Measurements from ENCODE around the gene MAP3K12. TPM values are rescaled to one million over a fixed set of nuclear protein-coding genes. Genes with fewer than 3 reads are reported as not detected.

The MAP3K12 gene
- total and polyA plus RNA-seq, 2 of the 8 experiments (the other 6 are each of a cell fraction or from before 2014, with no cell fraction given) = 23.4 to 42.7 TPM

DNA sequence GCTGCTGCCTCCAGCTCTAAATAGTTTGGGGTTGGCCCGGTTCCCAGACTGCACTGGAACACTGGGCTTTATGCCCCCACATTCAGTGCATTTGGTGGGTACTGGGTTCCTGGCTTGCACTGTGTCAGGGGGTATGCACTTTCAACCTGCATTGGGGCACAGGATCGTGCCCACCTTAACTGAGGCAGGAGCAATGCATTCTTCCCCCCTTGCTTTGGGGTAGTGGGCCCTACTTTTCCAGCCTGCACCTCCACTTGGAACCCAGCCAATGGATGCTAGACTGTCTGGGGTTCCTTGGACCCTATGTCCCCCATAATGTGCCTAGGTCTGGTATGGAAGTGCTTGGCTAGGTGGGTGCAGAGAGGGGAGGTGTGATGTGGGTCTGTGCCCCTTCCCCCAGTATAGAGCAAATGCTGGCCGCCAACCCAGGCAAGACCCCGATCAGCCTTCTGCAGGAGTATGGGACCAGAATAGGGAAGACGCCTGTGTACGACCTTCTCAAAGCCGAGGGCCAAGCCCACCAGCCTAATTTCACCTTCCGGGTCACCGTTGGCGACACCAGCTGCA, 2.4 kb upstream of the MAP3K12 start:
- peak overlapping the region; percentile 49 for H3K18ac ChIP-seq (ENCODE audit: extremely low read depth, low read length)
- H3K79me2 ChIP-seq (ENCODE audit: control insufficient read depth in 1 of 2, insufficient read depth in 2 of 2, low read length in 2 of 2) = peaks cover 0 to 29% of the 10 kb centered on the region in 2 experiments; a peak in 2 of 4 replicates
- H2AFZ ChIP-seq (ENCODE audit: low read length) = peak overlapping the region; percentile 71; the same call in 1 of the 2 replicates
- 0 out of 2 replicates have a peak overlapping the region, but pooled peaks have one; percentile 5 for H2BK12ac ChIP-seq (ENCODE audit: low read depth, low read length)
- H3K79me1 ChIP-seq (ENCODE audit: low read depth, low read length) = peaks cover 13% of the 10 kb centered on the region
- H4K8ac ChIP-seq (ENCODE audit: extremely low read depth, insufficient read depth, low read length) = peak overlapping the region; percentile 99
- H3K4me1 ChIP-seq (replicated peaks in 1 of 4; ENCODE audit: control insufficient read depth in 3 of 4, insufficient read depth in 4 of 4, low read length in 3 of 4) = peaks cover 8 to 35% (median 20%) of the 10 kb centered on the region in 4 experiments
- 78% methylated on average over 7 of the region's 10 CpGs; no CpG with 5 or more reads in 1 of the 2 experiments for WGBS, 2 experiments (ENCODE audit: extremely low coverage in 1 of 2, insufficient coverage in 1 of 2, insufficient read length in 1 of 2, insufficient replicate concordance in 2 of 2, low coverage in 1 of 2, low lambda C conversion rate in 2 of 2, missing lambda C conversion rate in 1 of 2)
- peaks cover 8 to 20% (median 14%) of the 10 kb centered on the region in 4 experiments; a peak in 7 of 8 replicates for H3K36me3 ChIP-seq (ENCODE audit: control insufficient read depth in 2 of 4, insufficient read depth in 4 of 4, low read length in 3 of 4)
- ChIA-PET CTCF (ENCODE audit: partially characterized antibody) (interaction anchor here (0.6 to 5.5 kb wide), 9 partner anchors 8 to 180 kb away, joined by 3 to 41 read pairs (median 5); partner anchors contain the start of gene AAAS), POLR2A (ENCODE audit: partially characterized antibody) (interaction anchor here (0.5 to 67.0 kb wide), 33 partner anchors 10 to 309 kb away, joined by 3 to 3397 read pairs (median 4); partner anchors contain the start of genes AAAS, AMHR2, ATF7 and ATP5MC2)
- peak overlapping the region in 3 of 4 experiments; percentile 20 to 91 (median 64); a peak in 4 of 7 replicates for H3K9ac ChIP-seq (replicated peaks in 1 of 4; ENCODE audit: extremely low read depth in 1 of 4, low read depth in 3 of 4, low read length in 3 of 4)
- TF ChIP-seq YY1 (IDR thresholded peaks at IDR 0.05; ENCODE audit: low read depth, low read length) (no peak), ASH2L (IDR thresholded peaks at IDR 0.05; ENCODE audit: low read length) (peak; percentile 0), CEBPB (IDR thresholded peaks at IDR 0.05; ENCODE audit: low read depth, low read length) (no peak), MAFK (IDR thresholded peaks at IDR 0.05; ENCODE audit: low read depth, low read length) (no peak), CBX5 (IDR thresholded peaks at IDR 0.05; ENCODE audit: low read depth, low read length) (no peak), FOSL1 (IDR thresholded peaks at IDR 0.05; ENCODE audit: insufficient read depth, low read depth, low read length) (no peak), RFX5 (IDR thresholded peaks at IDR 0.05; ENCODE audit: borderline replicate concordance, low read depth, low read length) (no peak)
- peaks cover 0 to 4% of the 10 kb centered on the region in 2 experiments for H4K20me1 ChIP-seq (replicated peaks in 1 of 2; ENCODE audit: control insufficient read depth in 1 of 2, insufficient read depth in 2 of 2, low read length in 2 of 2)
- peak overlapping the region; percentile 37 for H3K56ac ChIP-seq (replicated peaks; ENCODE audit: insufficient read length, low read depth, low read length)
- H3K4me3 ChIP-seq (ENCODE audit: extremely low read depth in 1 of 4, insufficient read depth in 2 of 4, low read depth in 3 of 4, low read length in 4 of 4) = peak overlapping the region; percentile 55 to 91 (median 77)
- no peaks in the 10 kb centered on the region for H3K9me3 ChIP-seq (ENCODE audit: insufficient read depth in 2 of 2, low read depth in 1 of 2, low read length in 1 of 2)
- peak overlapping the region; percentile 79 to 98 for H3K4me2 ChIP-seq (ENCODE audit: insufficient read depth in 1 of 2, low read depth in 2 of 2, low read length in 2 of 2)
- H4K5ac ChIP-seq (ENCODE audit: insufficient read length, low read depth, low read length) = peak overlapping the region; percentile 42
- 0 out of 2 replicates have a peak overlapping the region, but pooled peaks have one; percentile 41 for H2BK20ac ChIP-seq (ENCODE audit: low read length)
- peaks cover 22% of the 10 kb centered on the region for H3K23me2 ChIP-seq (ENCODE audit: low read depth, low read length)
- peak overlapping the region; percentile 91; the same call in 1 of the 2 replicates for H3K27ac ChIP-seq (ENCODE audit: low read depth, low read length)
- peak overlapping the region; percentile 20 for H3K14ac ChIP-seq (ENCODE audit: insufficient read length)
- DNase-seq (ENCODE audit: low read depth in 1 of 2, low spot score in 2 of 2) (no peak), FAIRE-seq (no peak)
- peak overlapping the region; percentile 46; the same call in 1 of the 2 replicates for H2BK15ac ChIP-seq (ENCODE audit: low read length)
- peak overlapping the region; percentile 86 for H3K4ac ChIP-seq (replicated peaks; ENCODE audit: insufficient read length, low read depth, low read length)
- H3K27me3 ChIP-seq (replicated peaks in 1 of 4; ENCODE audit: control insufficient read depth in 3 of 4, extremely low read depth in 1 of 4, insufficient read depth in 3 of 4, low read length in 3 of 4) = no peaks in the 10 kb centered on the region
- 0 out of 2 replicates have a peak overlapping the region, but pooled peaks have one; percentile 30 for H2AK5ac ChIP-seq (ENCODE audit: low read depth, low read length)
- no peak overlapping the region for H2BK120ac ChIP-seq (replicated peaks; ENCODE audit: low read depth, low read length)
- H4K91ac ChIP-seq (replicated peaks; ENCODE audit: insufficient read length, low read length) = peak overlapping the region; percentile 88
- H3K23ac ChIP-seq (ENCODE audit: insufficient read length) = no peak overlapping the region
- H2BK5ac ChIP-seq (ENCODE audit: low read depth, low read length) = peak overlapping the region; percentile 99
